AG10803 (cell line): ENCODE data around the gene REM1.
"Not testable (repeated sequence)": the region's sequence is repeated elsewhere in the genome, so short reads cannot be mapped to it uniquely, and the experiment has no call there.

Experiments used
- DNase-seq: peaks from one replicate; pipeline ENCODE4 v3.0.0; 2010; ENCODE audit warnings: low read depth
- H3K4me3 ChIP-seq: 2 replicates; pipeline ENCODE4 v1.5.1; 2011; ENCODE audit warnings: mild to moderate bottlenecking, low read length, control low read depth
- TF ChIP-seq, protein P1 (sequence below): conservative IDR thresholded peaks from 2 replicates; pipeline ENCODE4 v1.5.1; 2011; ENCODE audit warnings: mild to moderate bottlenecking, low read length, control low read depth, inconsistent platforms

REM1 gene

DNA sequence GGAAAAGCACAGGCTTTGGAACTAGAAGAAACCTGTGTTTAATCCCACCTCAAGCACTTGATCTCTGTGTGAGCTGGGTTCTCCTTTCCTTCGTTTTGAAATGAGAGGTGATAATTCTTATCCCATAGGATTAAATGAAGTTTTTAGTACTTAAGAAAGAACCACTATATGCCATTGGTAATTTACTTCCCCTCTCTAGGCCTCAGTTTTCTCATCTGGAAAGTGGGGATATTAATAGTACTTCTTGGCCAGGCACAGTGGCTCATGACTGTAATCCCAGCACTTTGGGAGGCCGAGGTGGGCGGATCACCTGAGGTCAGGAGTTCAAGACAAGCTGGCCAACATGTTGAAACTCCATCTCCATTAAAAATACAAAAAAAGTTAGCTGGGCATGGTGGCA is 14.1 kb downstream of the REM1 start:
- no peak for DNase-seq
- TF ChIP-seq, protein P1, sequence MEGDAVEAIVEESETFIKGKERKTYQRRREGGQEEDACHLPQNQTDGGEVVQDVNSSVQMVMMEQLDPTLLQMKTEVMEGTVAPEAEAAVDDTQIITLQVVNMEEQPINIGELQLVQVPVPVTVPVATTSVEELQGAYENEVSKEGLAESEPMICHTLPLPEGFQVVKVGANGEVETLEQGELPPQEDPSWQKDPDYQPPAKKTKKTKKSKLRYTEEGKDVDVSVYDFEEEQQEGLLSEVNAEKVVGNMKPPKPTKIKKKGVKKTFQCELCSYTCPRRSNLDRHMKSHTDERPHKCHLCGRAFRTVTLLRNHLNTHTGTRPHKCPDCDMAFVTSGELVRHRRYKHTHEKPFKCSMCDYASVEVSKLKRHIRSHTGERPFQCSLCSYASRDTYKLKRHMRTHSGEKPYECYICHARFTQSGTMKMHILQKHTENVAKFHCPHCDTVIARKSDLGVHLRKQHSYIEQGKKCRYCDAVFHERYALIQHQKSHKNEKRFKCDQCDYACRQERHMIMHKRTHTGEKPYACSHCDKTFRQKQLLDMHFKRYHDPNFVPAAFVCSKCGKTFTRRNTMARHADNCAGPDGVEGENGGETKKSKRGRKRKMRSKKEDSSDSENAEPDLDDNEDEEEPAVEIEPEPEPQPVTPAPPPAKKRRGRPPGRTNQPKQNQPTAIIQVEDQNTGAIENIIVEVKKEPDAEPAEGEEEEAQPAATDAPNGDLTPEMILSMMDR = no peak
- no peak overlapping the region for H3K4me3 ChIP-seq

DNA sequence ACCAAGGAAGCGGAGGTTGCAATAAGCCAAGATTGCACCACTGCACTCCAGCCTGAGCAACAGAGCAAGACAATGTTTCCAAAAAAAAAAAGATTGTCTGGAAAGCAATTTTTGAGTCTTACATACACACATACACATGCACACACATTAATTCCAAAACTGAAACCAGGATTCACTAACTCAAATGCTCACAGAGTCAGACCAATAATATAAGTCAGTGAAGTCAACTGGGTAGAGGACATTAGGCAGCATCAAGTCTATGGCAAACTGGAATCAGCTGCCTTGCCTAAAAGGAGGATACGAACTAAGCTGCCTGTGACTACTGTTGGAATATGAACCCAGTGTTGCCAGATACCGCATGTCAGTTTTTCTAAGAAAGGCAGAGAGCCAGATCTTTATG is 15.7 kb downstream of the REM1 start:
- no peak overlapping the region for H3K4me3 ChIP-seq
- no peak for DNase-seq
- TF ChIP-seq, protein P1 = no peak

DNA sequence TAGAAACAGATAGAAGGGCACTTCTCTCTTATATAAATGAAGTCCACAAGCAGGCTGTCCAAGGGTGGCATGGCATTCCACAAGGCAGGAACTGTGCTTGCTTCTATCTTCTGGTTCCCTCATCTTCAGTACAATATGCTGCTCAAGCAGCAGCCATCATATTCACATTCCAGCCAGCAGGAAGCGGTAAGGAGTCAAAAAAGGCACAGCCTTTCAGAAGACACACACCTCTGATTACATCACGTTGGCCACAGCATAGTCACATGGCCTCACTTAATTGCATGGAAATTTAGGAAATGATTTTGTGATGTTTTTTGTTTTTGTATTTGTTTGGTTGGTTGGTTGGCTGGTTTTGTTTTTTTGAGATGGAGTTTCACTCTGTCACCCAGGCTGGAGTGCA is 19.0 kb downstream of the REM1 start:
- no peak overlapping the region for H3K4me3 ChIP-seq
- TF ChIP-seq, protein P1 = peak; percentile 53
- DNase-seq = peak; percentile 48

DNA sequence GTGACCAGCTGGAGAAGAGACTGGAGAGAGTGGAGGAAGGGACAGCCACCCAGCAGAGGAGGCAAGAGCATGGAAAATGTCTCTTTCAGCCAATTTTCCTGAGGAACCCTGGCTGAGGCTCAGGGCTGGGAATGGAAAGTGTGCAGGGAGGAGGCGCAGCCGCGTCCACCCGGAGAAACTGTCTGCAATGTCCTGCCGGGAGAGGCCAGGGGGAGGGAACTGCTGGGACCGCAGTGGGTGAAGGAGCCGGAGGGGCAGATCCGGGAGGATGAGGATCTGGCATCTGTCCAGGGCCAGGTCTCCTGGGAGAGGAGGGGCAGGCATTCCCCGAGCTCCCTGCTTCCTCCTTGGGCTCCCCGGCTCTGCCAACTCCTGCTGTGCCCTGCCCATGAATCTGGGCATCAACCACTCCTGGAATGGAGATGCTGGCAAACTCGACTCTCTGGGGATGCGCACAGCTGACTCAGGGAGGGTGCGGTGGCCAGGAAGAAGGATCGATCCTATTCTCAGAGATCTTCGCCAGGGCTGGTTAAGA is 21.7 kb downstream of the REM1 start:
- peak; percentile 68 for DNase-seq
- peak overlapping the region; percentile 36 for H3K4me3 ChIP-seq
- TF ChIP-seq, protein P1 = no peak

DNA sequence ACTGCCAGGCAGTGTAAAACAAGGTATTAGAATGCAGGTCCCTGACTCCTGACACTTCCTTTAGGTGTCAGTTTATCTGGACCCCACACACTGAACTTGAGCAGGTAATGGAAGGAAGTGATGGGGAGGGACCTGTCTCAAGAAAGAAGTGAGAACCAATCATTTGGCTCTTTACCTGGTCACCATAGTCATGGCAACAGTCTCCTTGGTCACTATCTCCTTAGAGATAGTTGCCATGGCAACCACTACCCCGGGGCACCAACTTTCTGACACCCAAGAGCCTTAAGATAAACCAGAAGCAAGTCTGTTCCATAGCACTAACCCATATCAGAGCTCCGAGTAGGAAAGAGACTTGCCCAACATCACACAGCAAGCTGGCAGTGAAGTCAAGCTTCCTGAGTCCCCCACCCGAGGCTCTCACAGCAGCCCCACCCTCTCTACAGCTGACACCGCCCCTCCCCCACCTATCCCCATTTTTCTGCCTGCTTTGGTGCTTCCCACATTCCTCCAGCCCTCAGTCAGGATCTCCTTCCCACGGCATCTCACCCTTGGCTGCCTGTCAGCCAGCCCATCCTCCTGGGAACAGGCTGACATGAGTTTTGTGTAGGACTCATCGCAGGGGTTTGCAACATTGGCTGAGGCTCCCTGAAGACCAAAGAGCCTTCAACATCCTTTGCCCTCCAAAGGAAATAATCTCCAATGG is 22.9 kb downstream of the REM1 start:
- TF ChIP-seq, protein P1 = no peak
- DNase-seq = peak; percentile 89
- H3K4me3 ChIP-seq = no peak overlapping the region

DNA sequence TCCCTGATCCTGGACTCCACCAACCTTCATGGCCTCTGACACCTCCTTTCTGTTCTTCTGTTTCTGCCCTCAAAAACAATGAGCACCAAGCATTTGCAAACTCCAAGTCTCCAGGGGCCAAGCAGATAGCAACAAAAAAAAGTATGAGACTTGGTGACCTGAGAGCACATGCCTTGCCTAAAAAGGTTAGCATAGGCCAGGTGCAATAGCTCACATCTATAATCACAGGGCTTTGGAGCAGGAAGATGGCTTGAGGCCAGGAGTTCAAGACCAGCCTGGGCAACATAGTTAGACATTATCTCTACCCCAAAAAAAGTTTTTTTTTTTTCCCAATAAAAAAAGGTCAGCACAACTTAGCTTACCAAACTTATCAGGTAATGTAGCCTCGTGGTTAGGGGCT is 25.4 kb downstream of the REM1 start:
- DNase-seq = no peak
- TF ChIP-seq, protein P1 = no peak
- H3K4me3 ChIP-seq = no peak overlapping the region

DNA sequence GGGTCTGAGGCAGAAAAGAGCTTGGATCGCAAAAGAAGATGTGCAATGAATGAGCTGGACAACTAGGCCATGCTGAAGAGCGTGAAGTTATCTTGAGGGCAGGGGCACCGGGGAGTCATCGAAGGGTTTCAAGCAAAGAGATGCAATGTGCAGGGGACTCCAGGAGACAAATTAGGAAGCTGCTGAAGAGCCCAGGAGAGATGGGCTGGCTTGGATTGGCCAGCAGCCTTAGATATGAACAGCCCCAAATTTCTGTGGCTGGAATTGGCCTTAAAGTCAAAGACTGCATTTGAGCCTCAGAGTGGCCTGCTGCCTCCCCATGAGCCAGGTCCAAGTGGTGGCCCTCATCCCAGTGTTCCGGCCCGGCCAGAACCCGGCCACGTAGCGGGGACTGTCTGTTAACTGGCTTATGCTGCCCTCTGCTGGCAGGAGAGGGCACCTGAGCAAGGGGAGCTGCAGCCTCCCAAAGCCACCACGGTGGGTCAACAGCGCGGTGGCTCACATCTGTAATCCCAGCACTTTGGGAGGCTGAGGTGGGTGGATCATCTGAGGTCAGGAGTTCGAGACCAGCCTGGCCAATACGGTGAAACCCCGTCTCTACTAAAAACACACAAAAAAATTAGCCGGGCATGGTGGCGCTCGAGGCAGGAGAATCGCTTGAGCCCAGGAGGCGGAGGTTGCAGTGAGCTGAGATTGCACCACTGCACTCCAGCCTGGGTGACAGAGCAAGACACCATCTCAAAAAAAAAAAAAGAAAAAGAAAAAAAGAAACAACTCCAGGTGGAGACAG is 28.0 kb downstream of the REM1 start:
- DNase-seq = peak; percentile 71
- TF ChIP-seq, protein P1 = peak; percentile 85
- not testable (repeated sequence) for H3K4me3 ChIP-seq
